A673 (cell line): ENCODE results near the gene SYTL3. TPM values are rescaled to one million over a fixed set of nuclear protein-coding genes. Genes with fewer than 3 reads are reported as not detected.

Source experiments
- BruUV-seq: library from RNA; stranded (reverse); fragments of 400-500 nt; replicated peaks from 2 replicates; lab custom pipeline; 2021; lab: Mats Ljungman, UMichigan
- CTCF ChIA-PET: fragments of 300-600 bp; sonication (Branson Sonifier 250); formaldehyde crosslinking; loops from one replicate; lab custom pipeline; 2022; ENCODE audit warnings: antibody characterized with exemption; lab: Charles Lee
- POLR2A ChIA-PET: fragments of 300-600 bp; sonication (Branson Sonifier 250); formaldehyde crosslinking; loops from one replicate; lab custom pipeline; 2022; ENCODE audit warnings: antibody characterized with exemption; ENCODE audit not compliant: low non-redundant PET; lab: Charles Lee
- DNase-seq: peaks from one replicate; pipeline ENCODE4 v3.0.0-alpha.2; 2015; ENCODE audit warnings: low spot score
- H3K27ac ChIP-seq: fragments of 200-600 bp; sonication (generic); 2 replicates; pipeline ENCODE4 v1.5.1; 2016; ENCODE audit warnings: mixed run types, low read depth, mild to moderate bottlenecking, mixed read lengths, antibody characterized with exemption, low read length; ENCODE audit not compliant: poor library complexity, severe bottlenecking
- H3K27me3 ChIP-seq: fragments of 200-600 bp; sonication (generic); replicated peaks from 2 replicates; pipeline ENCODE4 v1.6.1; 2017; ENCODE audit warnings: mixed run types, low read depth, mild to moderate bottlenecking, mixed read lengths, antibody characterized with exemption, low read length; ENCODE audit not compliant: insufficient read depth, poor library complexity
- H3K36me3 ChIP-seq: fragments of 200-600 bp; sonication (generic); 2 replicates; pipeline ENCODE4 v1.6.1; 2016; ENCODE audit warnings: mixed run types, mild to moderate bottlenecking, mixed read lengths, antibody characterized with exemption, low read length; ENCODE audit not compliant: insufficient read depth, poor library complexity, severe bottlenecking
- H3K4me1 ChIP-seq: fragments of 200-600 bp; sonication (generic); 2 replicates; pipeline ENCODE4 v1.6.1; 2017; ENCODE audit warnings: mixed run types, mild to moderate bottlenecking, mixed read lengths, antibody characterized with exemption, low read length; ENCODE audit not compliant: insufficient read depth, poor library complexity, severe bottlenecking
- H3K4me3 ChIP-seq: fragments of 200-600 bp; sonication (generic); 2 replicates; pipeline ENCODE4 v1.5.1; 2016; ENCODE audit warnings: low read depth, mixed run types, mild to moderate bottlenecking, mixed read lengths, low read length; ENCODE audit not compliant: poor library complexity, severe bottlenecking
- H3K9me3 ChIP-seq: fragments of 200-600 bp; sonication (generic); 2 replicates; pipeline ENCODE4 v1.6.1; 2016; ENCODE audit warnings: mixed run types, low read depth, mild to moderate bottlenecking, mixed read lengths, antibody characterized with exemption, low read length; ENCODE audit not compliant: poor library complexity, severe bottlenecking
- CTCF ChIP-seq: fragments of 300-800, 200-600 bp; sonication (generic); conservative IDR thresholded peaks from 2 replicates; pipeline ENCODE4 v1.5.1; 2017; ENCODE audit warnings: low read depth, mild to moderate bottlenecking, antibody characterized with exemption, low read length, moderate library complexity, mixed read lengths
- EZH2 ChIP-seq: fragments of 200-600 bp; sonication (generic); IDR thresholded peaks from 2 replicates; pipeline ENCODE4 v1.6.1; 2017; ENCODE audit warnings: borderline replicate concordance, low read depth, mild to moderate bottlenecking, mixed read lengths, antibody characterized with exemption, low read length; ENCODE audit not compliant: poor library complexity, severe bottlenecking
- intact Hi-C: fragments of 100-400 bp; cut with micrococcal nuclease; formaldehyde crosslinking; loops from one replicate; pipeline ENCODE4 v1.10.0; 2022; ENCODE audit not compliant: unreplicated experiment
- total RNA-seq: library from RNA; stranded (reverse); gene quantifications from 2 replicates; pipeline ENCODE4 v1.2.3, GENCODE V29; 2021

Gene SYTL3
- total RNA-seq, 1 experiment from 2014 or later, result 0.82 TPM

DNA sequence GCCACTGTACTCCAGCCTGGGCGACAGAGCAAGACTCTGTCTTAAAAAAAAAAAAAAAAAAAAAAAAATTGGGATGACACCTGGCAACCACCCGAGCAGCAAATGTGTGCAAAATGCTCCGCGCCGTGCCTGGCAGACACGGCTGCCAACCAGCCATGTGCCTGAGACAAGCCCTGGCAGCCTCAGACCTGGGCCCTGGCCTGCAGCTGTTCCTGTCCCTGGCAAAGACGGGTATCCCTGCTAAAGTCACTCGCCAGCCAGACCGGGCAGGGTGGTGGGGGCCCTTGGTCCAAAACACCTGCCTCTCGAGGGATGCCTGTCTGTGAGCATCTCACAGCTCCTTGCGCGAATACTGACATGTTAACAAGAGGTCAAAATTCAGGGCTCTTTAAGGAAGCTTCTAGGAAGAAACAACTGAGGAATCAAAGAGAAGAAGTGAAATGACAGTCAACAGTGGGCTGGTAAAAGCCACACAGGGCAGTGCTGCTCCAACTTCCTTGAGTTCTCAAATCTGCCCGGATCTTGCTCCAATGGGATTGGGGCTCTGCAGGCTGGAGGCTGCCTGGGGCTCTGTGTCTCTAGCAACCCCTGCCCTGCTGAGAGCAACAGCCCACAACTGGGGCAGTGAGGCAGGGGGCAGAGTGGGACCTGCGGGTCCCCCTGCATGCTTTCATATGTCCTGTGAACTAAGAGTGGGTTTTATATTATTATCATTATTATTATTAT, 53.4 kb downstream of the SYTL3 start:
- H3K27ac ChIP-seq, result no peak overlapping the region
- no TSS peak for BruUV-seq
- no peak overlapping the region for H3K4me3 ChIP-seq
- H3K4me1 ChIP-seq, result peaks cover 11% of the 10 kb centered on the region
- ChIA-PET POLR2A (no interaction called here), CTCF (interaction anchor here (0.6 to 0.7 kb wide), 2 partner anchors 12 to 62 kb away, joined by 5 read pairs; no protein-coding TSS in a partner anchor)
- intact Hi-C loops, result loop anchor here (10.0 kb wide), 1 partner anchor 402 kb away; no protein-coding TSS in a partner anchor
- H3K27me3 ChIP-seq, result no peaks in the 10 kb centered on the region
- no peaks in the 10 kb centered on the region for H3K36me3 ChIP-seq
- no peak for DNase-seq
- H3K9me3 ChIP-seq, result no peaks in the 10 kb centered on the region
- TF ChIP-seq CTCF (no peak), EZH2 (no peak)

DNA sequence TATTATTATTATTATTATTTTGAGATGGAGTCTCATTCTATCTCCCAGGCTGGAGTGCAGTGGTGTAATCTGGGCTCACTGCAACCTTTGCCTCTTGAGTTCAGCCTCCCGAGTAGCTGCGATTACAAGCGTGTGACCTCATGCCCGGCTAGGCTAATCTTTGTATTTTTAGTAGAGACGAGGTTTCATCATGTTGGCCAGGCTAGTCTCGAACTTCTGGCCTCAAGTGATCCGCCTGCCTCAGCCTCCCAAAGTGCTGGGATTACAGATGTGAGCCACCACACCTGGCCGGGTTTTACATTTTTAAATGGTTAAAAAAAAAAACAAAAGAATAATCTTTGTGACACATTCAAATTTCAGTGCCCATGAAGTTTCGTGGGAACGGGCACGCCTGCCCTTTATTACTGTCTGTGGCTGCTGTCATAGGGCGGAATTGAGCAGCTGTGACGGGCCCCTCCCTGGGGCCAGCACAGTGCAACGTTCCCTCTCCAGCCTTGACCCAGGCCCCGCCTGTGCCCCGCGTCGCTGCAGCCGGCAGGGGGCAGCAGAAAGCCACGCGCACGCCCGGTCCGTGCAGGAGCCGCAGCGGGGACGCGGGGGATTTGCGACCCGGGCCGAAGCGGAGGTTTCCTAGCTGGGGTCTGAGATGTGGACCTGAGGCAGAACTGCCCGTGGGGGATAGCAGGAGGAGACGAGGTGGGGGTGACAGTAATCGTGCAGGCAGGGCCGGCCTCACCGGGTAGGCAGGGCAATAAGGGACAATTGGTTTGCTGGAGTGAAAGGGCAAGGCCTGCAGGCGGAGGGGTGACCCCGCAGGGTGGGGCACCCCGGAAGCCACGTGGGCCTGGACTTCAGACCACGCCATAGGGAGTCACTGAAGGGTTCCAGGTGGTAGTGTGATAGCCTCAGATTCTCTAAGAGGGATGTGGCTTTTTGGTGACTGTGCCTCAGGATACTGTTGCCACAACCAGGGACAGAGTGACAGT, 54.3 kb downstream of the SYTL3 start:
- ChIA-PET CTCF (no interaction called here), POLR2A (no interaction called here)
- Histone ChIP-seq H3K4me1 (peaks cover 11% of the 10 kb centered on the region), H3K27me3 (no peaks in the 10 kb centered on the region), H3K9me3 (no peaks in the 10 kb centered on the region), H3K27ac (no peak overlapping the region), H3K4me3 (peak overlapping the region; percentile 31), H3K36me3 (no peaks in the 10 kb centered on the region)
- intact Hi-C loops, result loop anchor here (1.0 to 10.0 kb wide), 3 partner anchors 268 to 431 kb away; no protein-coding TSS in a partner anchor
- BruUV-seq, result no TSS peak
- DNase-seq, result peak; percentile 78
- TF ChIP-seq CTCF, result peak; percentile 99
- no peak for TF ChIP-seq EZH2

- Histone ChIP-seq H3K4me1 (peaks cover 11% of the 10 kb centered on the region), H3K27ac (no peak overlapping the region), H3K4me3 (no peak overlapping the region), H3K27me3 (no peaks in the 10 kb centered on the region), H3K36me3 (no peaks in the 10 kb centered on the region), H3K9me3 (no peaks in the 10 kb centered on the region)
- BruUV-seq, result no TSS peak
- intact Hi-C loops, result loop anchor here (2.0 to 10.0 kb wide), 2 partner anchors 399 to 429 kb away; no protein-coding TSS in a partner anchor
- DNase-seq, result no peak
- ChIA-PET POLR2A (no interaction called here), CTCF (no interaction called here)
- TF ChIP-seq CTCF (no peak), EZH2 (no peak)
These were observed 55.7 kb downstream of the SYTL3 start for GRCh38 chr6:158705386-158706126.
